Esophagus muscularis mucosa (tissue), 3 donors: ENCODE measurements around the gene MED26.

Experiments
- POLR2AphosphoS5 ChIP-seq, 2 donors: sonication (generic); formaldehyde crosslinking; IDR thresholded peaks; one replicate each; pipeline ENCODE4 v1.6.1; 2017; ENCODE audit warnings: antibody characterized with exemption in 2 of 2
- TF ChIP-seq, protein P1 (sequence below), 3 experiments: fragments of 200-600 bp in 2 of 3; fragments of 450-650 bp in 1 of 3; sonication (generic) in 2 of 3; IDR thresholded peaks; one replicate each; pipeline ENCODE4 v1.5.1; 2017 to 2019; ENCODE audit warnings: antibody characterized with exemption in 3 of 3, mild to moderate bottlenecking in 2 of 3, moderate library complexity in 1 of 3

DNA sequence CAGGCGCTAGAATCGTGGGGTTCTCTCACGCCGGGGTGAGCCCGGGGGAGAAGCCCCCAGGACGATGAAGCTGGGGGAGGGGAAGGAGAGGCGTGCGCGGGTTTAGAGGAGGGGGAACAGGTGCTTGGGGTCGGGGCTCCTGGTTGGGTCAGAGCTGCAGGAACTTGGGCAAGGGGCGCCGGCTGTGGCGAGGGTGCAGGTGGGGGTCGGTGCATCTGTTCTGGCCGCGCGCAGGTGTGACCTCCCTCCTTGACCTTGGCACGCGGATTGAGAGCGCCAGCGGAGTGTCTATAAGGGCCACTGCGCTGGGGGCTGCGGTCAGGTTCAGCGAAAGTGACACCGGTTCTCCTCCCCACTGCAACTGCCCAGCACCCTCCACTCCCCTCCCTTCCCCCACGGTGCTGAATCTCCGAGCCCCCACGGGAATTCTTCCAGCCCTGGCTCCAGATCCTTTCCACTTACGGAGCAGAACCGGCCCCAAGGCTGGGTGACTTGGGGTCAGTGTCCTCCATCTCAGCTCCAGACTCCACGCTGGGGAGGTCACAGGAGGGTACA is 33.6 kb upstream of the MED26 start:
- TF ChIP-seq POLR2AphosphoS5 (IDR thresholded peaks at IDR 0.05): peak in 1 of 2 donors; percentile 27
- TF ChIP-seq, protein P1, sequence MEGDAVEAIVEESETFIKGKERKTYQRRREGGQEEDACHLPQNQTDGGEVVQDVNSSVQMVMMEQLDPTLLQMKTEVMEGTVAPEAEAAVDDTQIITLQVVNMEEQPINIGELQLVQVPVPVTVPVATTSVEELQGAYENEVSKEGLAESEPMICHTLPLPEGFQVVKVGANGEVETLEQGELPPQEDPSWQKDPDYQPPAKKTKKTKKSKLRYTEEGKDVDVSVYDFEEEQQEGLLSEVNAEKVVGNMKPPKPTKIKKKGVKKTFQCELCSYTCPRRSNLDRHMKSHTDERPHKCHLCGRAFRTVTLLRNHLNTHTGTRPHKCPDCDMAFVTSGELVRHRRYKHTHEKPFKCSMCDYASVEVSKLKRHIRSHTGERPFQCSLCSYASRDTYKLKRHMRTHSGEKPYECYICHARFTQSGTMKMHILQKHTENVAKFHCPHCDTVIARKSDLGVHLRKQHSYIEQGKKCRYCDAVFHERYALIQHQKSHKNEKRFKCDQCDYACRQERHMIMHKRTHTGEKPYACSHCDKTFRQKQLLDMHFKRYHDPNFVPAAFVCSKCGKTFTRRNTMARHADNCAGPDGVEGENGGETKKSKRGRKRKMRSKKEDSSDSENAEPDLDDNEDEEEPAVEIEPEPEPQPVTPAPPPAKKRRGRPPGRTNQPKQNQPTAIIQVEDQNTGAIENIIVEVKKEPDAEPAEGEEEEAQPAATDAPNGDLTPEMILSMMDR (IDR thresholded peaks at IDR 0.05): no peak
